ENCODE data around the gene THOC7.
A peak's percentile ranks its signal among the peaks of the same experiment; 100 is the strongest.

Gene THOC7

DNA sequence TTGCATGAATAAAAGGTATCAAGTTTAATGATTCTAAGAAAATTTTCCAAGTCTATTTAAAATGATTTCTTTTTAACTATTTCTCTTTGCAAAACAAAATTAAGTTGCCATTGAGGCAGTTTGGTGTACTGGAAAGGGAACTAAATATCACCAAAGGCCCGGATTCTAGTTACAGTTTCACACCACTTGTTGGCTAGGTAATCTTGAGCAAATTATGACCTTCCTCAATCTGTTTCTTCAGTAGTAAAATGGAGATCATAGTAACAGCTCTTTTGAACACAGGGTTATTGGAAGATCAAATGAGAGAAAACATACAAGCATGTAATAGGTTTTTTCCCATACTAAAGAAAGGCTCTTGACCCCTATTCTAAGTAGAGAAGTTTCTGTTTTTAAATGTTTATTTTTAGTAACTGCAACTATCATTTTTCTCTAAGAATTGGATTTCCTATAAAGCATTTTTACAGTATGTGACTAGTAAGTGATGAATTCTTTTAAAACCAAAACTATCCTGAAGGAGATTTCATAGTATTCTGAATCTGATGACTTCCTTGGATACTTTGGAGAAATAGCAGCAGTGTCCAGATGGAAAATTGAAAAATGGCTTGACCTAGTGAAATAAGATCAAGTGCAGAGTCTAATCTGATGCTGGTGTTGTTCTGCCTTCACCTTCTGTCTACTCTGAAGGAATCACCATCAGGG is 32.9 kb upstream of the THOC7 start:
- H3K4me3 ChIP-seq (ENCODE audit: low read depth, low read length): no peak overlapping the region
- TF ChIP-seq, protein P1, sequence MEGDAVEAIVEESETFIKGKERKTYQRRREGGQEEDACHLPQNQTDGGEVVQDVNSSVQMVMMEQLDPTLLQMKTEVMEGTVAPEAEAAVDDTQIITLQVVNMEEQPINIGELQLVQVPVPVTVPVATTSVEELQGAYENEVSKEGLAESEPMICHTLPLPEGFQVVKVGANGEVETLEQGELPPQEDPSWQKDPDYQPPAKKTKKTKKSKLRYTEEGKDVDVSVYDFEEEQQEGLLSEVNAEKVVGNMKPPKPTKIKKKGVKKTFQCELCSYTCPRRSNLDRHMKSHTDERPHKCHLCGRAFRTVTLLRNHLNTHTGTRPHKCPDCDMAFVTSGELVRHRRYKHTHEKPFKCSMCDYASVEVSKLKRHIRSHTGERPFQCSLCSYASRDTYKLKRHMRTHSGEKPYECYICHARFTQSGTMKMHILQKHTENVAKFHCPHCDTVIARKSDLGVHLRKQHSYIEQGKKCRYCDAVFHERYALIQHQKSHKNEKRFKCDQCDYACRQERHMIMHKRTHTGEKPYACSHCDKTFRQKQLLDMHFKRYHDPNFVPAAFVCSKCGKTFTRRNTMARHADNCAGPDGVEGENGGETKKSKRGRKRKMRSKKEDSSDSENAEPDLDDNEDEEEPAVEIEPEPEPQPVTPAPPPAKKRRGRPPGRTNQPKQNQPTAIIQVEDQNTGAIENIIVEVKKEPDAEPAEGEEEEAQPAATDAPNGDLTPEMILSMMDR (conservative IDR thresholded peaks at IDR 0.05; ENCODE audit: low read depth, low read length): no peak
- DNase-seq (ENCODE audit: low read depth): peak; percentile 14

DNA sequence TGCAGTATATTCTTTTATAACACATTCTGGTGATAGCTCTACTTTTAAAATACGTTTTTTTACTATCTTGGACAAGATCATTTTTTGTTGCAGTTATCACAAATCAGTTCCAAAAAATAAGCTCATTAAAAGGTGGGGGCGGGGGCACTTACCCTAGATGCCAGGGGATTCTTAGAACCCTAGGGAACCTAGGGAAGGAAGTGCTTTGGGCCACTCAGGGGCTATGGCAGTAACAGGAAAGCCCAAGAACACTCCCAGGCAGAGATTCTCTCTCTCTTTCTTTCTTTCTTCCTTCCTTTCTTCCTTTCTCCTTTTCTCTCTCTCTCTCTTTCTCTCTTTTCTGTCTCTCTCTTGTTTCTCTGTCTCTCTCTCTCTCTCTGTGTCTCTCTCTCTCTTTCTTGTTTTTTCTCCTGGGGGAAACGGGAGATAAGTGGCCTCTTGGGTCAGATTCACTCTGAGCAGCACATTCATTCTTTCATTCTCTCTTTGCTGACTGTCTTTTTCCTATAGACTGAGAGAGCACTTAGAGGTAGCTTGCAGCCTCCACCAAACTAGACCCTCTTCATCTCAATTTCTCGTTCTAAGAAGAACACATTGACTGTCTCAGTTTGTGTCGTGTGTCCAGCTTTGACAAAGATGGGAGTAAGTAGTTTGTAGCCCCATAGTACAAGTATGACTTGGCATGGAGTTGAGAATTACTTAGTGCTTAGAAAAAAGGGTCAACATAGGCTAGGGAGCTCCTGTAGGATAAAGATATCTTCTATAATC is 32.0 kb upstream of the THOC7 start:
- H3K4me3 ChIP-seq (ENCODE audit: low read depth, low read length): no peak overlapping the region
- DNase-seq (ENCODE audit: low read depth): peak; percentile 9
- TF ChIP-seq, protein P1 (conservative IDR thresholded peaks at IDR 0.05; ENCODE audit: low read depth, low read length): no peak

DNA sequence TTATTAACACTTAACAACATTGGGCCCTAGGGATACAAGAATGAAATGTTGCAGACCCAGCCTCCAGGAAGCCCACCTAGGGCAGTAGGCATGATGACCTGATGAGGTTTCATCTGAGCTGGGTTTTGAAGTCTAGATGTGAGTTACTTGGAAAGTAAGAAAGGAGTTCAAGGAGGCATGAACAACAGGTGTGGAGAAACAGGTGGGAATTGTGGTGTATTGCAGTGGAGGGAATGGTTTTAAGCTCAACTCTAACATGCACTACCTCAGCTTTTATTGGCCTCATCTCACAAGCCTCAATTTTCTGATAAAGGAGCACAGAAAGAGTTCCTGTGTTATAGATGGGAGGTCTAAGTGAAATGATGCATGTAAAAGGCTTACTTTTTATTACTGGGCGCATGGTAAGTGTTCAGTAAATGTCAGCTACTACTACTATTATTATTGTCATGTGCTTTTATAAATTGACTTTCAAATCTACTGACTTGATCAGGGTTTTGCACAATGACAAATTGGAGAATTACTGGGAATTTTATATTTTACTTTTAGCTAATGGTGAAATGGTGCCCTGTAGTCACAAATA is 29.3 kb upstream of the THOC7 start:
- DNase-seq (ENCODE audit: low read depth): no peak
- TF ChIP-seq, protein P1 (conservative IDR thresholded peaks at IDR 0.05; ENCODE audit: low read depth, low read length): no peak
- no peak overlapping the region for H3K4me3 ChIP-seq (ENCODE audit: low read depth, low read length)

DNA sequence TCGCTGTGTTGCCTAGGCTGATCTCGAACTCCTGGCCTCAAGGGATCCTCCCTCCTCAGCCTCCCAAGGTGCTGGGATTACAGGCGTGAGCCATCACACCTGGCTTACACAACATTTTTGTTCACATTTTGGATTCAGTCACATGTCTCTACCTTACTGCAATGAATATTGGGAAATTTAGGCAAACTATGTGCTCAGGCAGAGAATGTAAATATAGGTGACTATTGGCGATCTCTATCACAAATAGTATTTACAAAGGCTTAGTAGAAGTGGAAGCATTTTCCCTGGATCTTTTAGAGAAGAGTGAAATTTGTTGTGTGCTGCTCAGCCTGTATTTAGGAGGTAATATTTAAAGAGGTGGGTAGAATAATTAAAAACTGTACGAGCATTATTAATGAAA is 27.9 kb upstream of the THOC7 start:
- TF ChIP-seq, protein P1 (conservative IDR thresholded peaks at IDR 0.05; ENCODE audit: low read depth, low read length): no peak
- no peak overlapping the region for H3K4me3 ChIP-seq (ENCODE audit: low read depth, low read length)
- no peak for DNase-seq (ENCODE audit: low read depth)

DNA sequence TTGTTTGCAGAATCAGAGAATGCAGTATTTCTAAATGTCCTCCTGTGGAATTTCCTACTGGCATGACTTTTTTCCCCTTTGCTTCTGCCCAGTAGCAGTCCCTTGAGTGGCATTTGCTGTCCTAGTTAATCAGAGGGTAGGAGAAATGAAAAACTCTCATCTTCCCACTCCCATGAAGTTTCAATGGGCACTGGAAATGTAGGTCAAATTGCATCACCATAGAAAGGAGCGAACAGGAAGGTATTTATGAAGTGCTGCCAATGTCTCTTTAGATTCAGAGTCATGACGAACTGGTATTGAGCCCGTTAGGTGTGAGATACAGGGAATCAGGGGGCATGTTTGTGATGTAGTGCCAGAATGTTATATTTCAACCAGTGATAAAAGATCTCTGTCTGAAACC is 23.3 kb upstream of the THOC7 start:
- DNase-seq (ENCODE audit: low read depth): peak; percentile 30
- TF ChIP-seq, protein P1 (conservative IDR thresholded peaks at IDR 0.05; ENCODE audit: low read depth, low read length): no peak
- no peak overlapping the region for H3K4me3 ChIP-seq (ENCODE audit: low read depth, low read length)

DNA sequence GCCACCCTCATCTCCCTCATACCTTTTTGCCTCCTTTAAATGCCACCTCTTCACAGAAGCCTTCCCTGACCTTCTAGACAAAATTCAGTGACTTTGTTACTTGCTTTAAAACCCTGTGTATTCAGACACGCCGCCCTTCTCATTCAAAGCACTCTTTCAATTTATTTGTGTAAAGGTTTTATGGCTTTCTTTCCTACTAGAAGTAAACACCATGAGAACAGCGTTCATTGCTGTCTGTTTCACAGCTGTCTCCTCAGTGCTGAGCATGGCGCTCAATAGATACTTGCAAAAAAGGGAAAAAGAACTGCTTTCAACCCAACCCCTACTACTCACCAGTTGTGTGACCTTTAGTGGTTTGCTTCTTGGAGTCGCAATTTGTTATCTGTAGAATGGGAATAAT is 17.0 kb upstream of the THOC7 start:
- no peak overlapping the region for H3K4me3 ChIP-seq (ENCODE audit: low read depth, low read length)
- TF ChIP-seq, protein P1 (conservative IDR thresholded peaks at IDR 0.05; ENCODE audit: low read depth, low read length): no peak
- no peak for DNase-seq (ENCODE audit: low read depth)
